DMS 273 treated with DMSO at 0.1 percent for 48 hours (cell line): ENCODE measurements around the gene LMO2.
"Not testable (repeated sequence)": the region's sequence is repeated elsewhere in the genome, so short reads cannot be mapped to it uniquely, and the experiment has no call there.

ENCODE experiments used
- DNase-seq: peaks from one replicate; lab custom pipeline; 2025; lab: John Stamatoyannopoulos, UW

The LMO2 gene

GRCh38 chr11:33861386-33861785 is 30.5 kb downstream of the LMO2 start:
- no peak for DNase-seq

DNA sequence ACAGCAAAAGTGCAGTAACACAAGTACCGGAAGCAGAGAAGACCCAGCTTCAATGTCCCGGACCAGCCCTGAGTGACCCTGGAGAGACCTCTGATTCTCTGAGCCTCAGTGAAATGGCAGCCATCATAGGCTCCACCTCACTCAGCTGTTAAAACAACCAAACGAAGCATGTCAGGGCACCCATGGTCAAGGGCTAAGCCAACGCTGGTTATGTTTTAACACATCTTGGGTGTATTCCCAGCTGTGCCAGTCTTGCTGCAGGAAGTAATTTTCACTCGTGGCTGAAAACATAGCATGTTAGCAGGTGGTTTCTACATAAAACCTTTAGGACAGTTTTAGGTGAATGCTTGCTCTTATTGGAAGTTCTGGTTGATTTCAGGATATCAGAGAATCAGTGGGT is 30.9 kb downstream of the LMO2 start:
- no peak for DNase-seq

DNA sequence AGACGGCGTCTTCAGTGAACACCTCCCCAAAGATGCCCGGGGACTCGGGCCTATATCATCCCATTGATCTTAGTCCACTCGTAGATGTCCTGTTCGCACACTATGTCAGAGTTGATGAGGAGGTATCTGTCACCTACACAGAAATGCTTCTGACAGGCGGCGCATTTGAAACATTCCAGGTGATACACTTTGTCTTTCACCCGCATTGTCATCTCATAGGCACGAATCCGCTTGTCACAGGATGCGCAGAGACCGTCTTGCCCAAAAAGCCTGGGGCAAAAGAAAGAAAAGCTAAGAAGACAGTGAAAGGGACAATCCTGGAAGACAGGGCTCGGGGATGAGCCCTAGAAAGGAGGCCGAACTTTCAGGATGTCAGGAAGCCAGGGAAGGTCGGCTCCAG is 32.6 kb downstream of the LMO2 start:
- DNase-seq: no peak

- DNase-seq: peak; percentile 23
Measured at GRCh38 chr11:33857933-33858371, 33.9 kb downstream of the LMO2 start.

- DNase-seq: no peak
Measured at GRCh38 chr11:33855500-33855899, 36.4 kb downstream of the LMO2 start.

GRCh38 chr11:33848717-33849390 is 43.0 kb downstream of the LMO2 start:
- no peak for DNase-seq

GRCh38 chr11:33847251-33847650 is 44.6 kb downstream of the LMO2 start:
- DNase-seq: no peak

GRCh38 chr11:33844236-33844635 is 47.6 kb downstream of the LMO2 start:
- no peak for DNase-seq

DNA sequence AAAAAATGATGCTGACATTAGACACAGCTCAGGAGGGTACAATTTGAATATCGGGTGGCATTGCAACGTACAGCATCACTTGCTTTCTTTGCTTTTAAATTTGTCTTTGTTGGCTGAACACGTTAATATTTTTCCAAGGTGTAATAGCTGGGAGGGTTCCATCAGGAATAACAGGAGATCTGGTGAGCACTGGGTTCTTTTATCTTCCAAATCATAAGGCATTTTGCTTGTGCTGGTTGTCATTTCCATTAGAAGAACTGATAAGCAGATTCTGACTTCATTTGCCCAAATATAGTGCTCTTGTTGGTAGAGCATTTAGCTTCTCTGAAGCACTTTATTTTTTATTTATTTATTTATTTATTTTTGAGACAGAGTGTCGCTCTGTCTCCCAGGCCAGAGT is 48.9 kb downstream of the LMO2 start:
- no peak for DNase-seq

DNA sequence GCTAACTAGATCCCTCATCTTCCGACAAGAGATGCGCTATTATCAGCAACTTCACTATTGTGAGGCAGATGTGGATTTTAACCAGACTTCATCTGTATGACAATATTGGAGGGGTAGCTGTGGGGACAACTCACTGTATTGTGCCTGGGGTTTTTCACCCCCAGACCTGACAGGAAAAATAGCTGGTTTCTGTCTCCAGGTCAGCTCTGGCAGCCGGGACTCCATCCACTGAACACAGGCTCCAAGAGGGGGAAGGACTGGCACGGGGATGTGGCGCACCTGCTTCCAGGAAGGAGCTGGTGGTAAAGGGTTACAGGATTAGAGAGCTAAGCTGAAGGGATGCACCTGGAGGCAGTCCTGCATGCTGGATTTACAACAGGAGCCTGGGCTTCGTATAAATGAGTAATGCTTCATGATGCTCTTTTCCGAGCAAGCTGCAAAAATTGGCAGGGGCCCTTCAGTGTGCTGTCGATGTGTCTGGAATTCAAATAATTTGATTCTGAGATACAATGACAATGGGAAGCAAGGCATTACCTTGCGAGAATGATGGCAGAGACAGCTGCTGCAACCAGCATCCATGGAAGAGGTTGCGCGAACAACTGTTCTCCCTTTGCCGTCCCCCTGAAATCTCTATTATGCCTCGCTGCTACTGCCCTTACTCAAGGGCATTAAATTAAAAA is 49.5 kb downstream of the LMO2 start:
- DNase-seq: no peak

DNA sequence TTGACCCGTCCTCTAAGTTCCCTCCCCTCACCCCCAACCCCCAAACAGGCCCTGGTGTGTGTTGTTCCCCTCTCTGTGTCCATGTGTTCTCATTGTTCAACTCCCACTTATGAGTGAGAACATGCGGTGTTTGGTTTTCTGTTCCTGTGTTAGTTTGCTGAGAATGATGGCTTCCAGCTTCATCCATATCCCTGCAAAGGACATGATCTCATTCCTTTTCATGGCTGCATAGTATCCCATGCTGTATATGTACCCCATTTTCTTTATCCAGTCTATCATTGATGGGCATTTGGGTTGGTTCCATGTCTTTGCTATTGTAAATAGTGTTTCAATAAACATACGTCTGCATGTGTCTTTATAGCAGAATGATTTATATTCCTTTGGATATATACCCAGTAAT is 53.6 kb downstream of the LMO2 start:
- not testable (repeated sequence) for DNase-seq

- DNase-seq: not testable (repeated sequence)
Measured at GRCh38 chr11:33837334-33837733, 54.5 kb downstream of the LMO2 start.

DNA sequence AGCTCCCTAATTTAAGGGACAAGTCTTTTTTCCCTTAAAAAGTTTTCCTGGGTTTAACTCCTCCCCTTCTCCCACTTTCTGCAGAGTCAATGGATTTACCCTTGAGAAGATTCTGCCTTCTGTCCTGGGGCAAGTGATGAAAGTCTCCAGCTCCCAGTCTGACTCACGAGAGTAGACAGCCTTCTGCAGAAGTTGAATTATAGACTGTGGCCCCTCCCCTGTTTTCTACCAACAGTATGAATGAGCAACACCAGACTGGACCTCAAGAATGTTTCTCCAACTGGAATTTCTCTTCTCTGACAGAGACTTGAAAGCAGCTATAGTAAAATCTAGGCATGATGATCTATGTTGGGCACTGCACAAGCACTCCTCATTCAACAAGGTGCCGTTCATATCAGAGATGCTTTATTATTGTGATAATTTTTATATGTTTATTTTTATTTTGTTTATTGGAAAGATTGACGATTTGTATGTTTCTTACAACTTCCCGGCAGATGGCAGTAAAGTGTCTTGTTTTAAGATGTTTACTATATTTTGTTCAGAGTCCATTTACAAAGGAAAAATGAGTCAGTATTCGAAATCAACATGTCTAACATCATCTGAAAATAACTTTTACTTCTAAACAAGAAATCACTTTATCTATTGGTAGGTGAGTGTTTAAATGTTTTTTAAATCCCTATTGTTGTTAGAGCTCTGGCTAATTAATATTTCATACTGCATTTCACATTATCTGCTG is 56.6 kb downstream of the LMO2 start:
- DNase-seq: no peak

GRCh38 chr11:33832676-33833075 is 59.2 kb downstream of the LMO2 start:
- DNase-seq: no peak

DNA sequence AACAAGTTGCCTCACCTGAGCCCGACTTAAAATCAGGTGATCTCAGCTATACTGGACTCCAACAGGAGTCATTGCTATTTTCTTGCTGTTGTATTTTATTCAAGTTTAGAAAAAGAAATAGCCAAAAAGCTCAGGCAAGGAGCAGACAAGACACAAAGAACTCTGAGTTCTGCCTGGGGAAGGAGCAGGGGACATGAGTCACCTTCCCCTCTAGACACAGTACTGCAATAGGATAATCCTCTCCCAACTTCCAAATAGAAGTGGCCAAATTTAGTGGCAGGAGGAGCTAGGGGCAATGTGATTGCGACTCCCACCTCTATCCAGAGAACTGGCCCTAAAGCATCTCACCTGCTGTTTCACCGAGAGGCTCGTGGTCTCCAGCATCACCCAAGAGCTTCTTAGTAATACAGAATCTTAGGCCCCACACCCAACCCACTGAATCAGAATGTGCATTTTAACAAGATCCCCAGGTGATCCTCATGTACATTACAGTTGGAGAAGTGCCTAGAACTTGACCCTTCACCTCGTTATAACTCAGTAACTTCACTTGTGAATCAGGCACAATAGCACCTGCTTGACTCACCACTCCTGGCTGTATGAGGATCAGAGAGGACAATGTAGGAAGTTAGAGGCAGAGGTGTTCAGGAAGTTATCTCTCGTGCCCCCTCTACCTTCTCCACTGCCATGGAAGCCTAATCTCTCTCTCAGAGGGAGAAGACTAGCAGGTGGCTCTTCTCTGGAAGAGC is 60.8 kb downstream of the LMO2 start:
- DNase-seq: no peak

DNA sequence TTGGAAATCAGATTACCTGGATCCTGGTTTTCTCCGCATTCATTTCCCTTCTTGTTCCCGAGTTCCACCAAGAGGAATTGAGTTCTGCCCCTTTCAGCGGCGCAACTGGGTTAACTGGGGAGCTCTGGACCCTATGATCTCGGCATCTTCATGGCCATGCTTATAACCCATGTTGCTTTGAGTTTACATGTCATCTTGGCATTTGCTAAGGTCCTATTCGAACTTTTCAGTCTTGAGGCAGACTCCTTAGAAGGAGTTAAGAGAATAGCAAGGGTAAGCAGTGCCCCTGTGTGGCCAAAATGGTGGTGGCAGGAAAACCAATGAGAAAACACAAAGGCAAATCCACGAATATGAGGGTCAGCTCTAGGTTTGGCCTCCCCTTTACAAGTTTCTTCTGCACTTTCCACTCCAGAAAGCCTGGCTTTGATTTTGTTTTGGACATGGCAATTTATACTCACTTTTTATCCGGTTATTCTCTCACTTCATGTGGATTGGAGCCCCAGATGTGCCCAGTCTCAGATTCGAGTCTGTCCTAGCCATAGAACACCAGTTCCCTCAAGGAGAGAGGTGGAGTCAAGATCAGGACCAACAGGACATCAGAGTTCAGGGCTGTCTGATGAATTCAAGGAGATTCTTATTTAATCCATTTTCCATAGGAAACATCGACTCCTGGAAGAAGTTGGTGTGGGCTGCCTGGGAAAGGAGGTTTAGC is 62.3 kb downstream of the LMO2 start:
- DNase-seq: no peak

- DNase-seq: no peak
Measured at GRCh38 chr11:33828604-33829429, 63.1 kb downstream of the LMO2 start.

- DNase-seq: no peak
Measured at GRCh38 chr11:33827206-33827605, 64.7 kb downstream of the LMO2 start.

DNA sequence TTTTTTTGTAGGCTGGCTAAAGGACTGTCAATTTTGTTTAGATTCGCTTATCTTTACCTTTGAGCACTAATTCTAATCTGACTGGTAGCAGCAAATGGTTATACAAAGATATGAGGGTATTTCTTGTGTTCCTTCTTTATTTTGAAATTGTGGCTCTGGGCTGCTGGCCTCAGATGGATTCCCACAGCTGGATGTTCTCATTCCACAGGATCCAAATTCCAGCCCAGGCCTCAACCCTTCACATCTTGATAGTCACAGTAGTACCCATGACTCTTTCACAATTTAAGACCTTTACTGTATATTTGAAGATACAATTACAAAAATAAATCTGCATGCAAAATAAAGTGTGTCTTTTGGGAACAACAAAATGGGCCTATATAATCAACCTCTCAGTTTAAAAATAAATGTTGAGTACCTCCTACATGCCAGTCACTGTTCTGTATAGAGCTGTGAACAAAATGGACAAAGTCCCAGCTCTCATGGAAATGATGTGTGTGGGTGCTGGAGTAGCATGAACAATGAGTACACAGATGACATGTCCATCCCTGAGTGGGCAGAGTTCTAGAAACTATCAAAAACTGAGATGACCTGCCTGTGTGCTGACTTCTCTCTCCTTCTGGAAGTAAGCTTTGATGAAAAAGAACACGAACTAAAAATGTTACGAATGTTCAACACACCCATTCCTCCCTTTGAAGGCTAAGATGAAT is 65.9 kb downstream of the LMO2 start:
- no peak for DNase-seq

GRCh38 chr11:33822981-33823380 is 68.9 kb downstream of the LMO2 start:
- not testable (repeated sequence) for DNase-seq
